GM23338 (cell line): ENCODE results near the gene NPAS3. TPM values are rescaled to one million over a fixed set of nuclear protein-coding genes. Genes with fewer than 3 reads are reported as not detected.

Source experiments
- ATAC-seq: fragments of 200-7000 bp; cut with Tn5 transposase; 3 replicates; pipeline ENCODE4 v1.9.1; 2020
- DNase-seq: peaks from one replicate; pipeline ENCODE4 v3.0.0-alpha.2; 2015; ENCODE audit warnings: low spot score
- H2AFZ ChIP-seq: fragments of 200-600 bp; sonication (generic); 2 replicates; pipeline ENCODE4 v1.8.0; 2016; ENCODE audit warnings: antibody characterized with exemption, mild to moderate bottlenecking, moderate library complexity
- H3F3A ChIP-seq: fragments of 200-600 bp; sonication (generic); replicated peaks from 2 replicates; pipeline ENCODE4 v1.8.0; 2017; ENCODE audit warnings: antibody characterized with exemption, mixed run types, low read depth
- H3K27ac ChIP-seq: fragments of 200-600 bp; sonication (generic); 2 replicates; pipeline ENCODE4 v1.6.1; 2016; ENCODE audit warnings: low read depth
- H3K27me3 ChIP-seq: fragments of 200-600 bp; sonication (generic); 2 replicates; pipeline ENCODE4 v1.8.0; 2016; ENCODE audit warnings: mild to moderate bottlenecking, mixed run types, moderate library complexity; ENCODE audit not compliant: insufficient read depth
- H3K36me3 ChIP-seq: fragments of 200-600 bp; sonication (generic); 2 replicates; pipeline ENCODE4 v1.8.0; 2016; ENCODE audit warnings: mild to moderate bottlenecking; ENCODE audit not compliant: insufficient read depth
- H3K4me1 ChIP-seq: fragments of 200-600 bp; sonication (generic); 2 replicates; pipeline ENCODE4 v1.8.0; 2016; ENCODE audit warnings: mild to moderate bottlenecking, moderate library complexity; ENCODE audit not compliant: insufficient read depth
- H3K4me2 ChIP-seq: fragments of 200-600 bp; sonication (generic); 2 replicates; pipeline ENCODE4 v1.7.1; 2017; ENCODE audit warnings: mixed run types
- H3K4me3 ChIP-seq: fragments of 200-600 bp; sonication (generic); 2 replicates; pipeline ENCODE4 v1.6.1; 2016; ENCODE audit warnings: mixed run types
- H3K79me2 ChIP-seq: fragments of 200-600 bp; sonication (generic); replicated peaks from 2 replicates; pipeline ENCODE4 v1.8.0; 2017; ENCODE audit warnings: mild to moderate bottlenecking; ENCODE audit not compliant: insufficient read depth
- H3K9me2 ChIP-seq: fragments of 200-600 bp; sonication (generic); 2 replicates; pipeline ENCODE4 v1.8.0; 2017; ENCODE audit not compliant: insufficient read depth
- H4K20me1 ChIP-seq: fragments of 200-600 bp; sonication (generic); replicated peaks from 2 replicates; pipeline ENCODE4 v1.8.0; 2017; ENCODE audit warnings: mild to moderate bottlenecking; ENCODE audit not compliant: insufficient read depth
- H3K27ac Mint-ChIP-seq: 2 replicates; pipeline ENCODE4 v1.8.0; 2020; ENCODE audit warnings: inconsistent platforms, mild to moderate bottlenecking, moderate library complexity, mixed read lengths
- H3K27me3 Mint-ChIP-seq: 3 replicates; pipeline ENCODE4 v1.8.0; 2022; ENCODE audit warnings: low read depth, mild to moderate bottlenecking, moderate library complexity, mixed read lengths, inconsistent platforms; ENCODE audit not compliant: insufficient read depth, poor library complexity
- H3K36me3 Mint-ChIP-seq: 3 replicates; pipeline ENCODE4 v1.8.0; 2021; ENCODE audit warnings: low read depth, mild to moderate bottlenecking, inconsistent platforms, moderate library complexity, mixed read lengths
- H3K4me1 Mint-ChIP-seq: 3 replicates; pipeline ENCODE4 v1.8.0; 2020; ENCODE audit warnings: mild to moderate bottlenecking, inconsistent platforms, mixed read lengths
- H3K4me3 Mint-ChIP-seq: 3 replicates; pipeline ENCODE4 v1.8.0; 2021; ENCODE audit warnings: moderate library complexity, mild to moderate bottlenecking, inconsistent platforms, mixed read lengths
- H3K9me3 Mint-ChIP-seq: 3 replicates; pipeline ENCODE4 v1.8.0; 2020; ENCODE audit warnings: moderate library complexity, mild to moderate bottlenecking, inconsistent platforms, mixed read lengths
- CREB1 ChIP-seq: fragments of 250-450 bp; sonication (Bioruptor Pico); IDR thresholded peaks from 2 replicates; pipeline ENCODE4 v1.5.0; 2020; ENCODE audit warnings: low read depth, mild to moderate bottlenecking, moderate library complexity
- EZH2 ChIP-seq: fragments of 200-600 bp; sonication (generic); IDR thresholded peaks from one replicate; pipeline ENCODE4 v1.8.0; 2017; ENCODE audit warnings: antibody characterized with exemption, mild to moderate bottlenecking, low read depth; ENCODE audit not compliant: unreplicated experiment
- EZH2phosphoT487 ChIP-seq: fragments of 200-600 bp; sonication (generic); IDR thresholded peaks from one replicate; pipeline ENCODE4 v1.8.1; 2018; ENCODE audit warnings: antibody characterized with exemption; ENCODE audit not compliant: unreplicated experiment
- NANOG ChIP-seq: IDR thresholded peaks from 2 replicates; pipeline ENCODE4 v1.6.1; 2016; ENCODE audit warnings: antibody characterized with exemption, borderline replicate concordance
- POLR2AphosphoS5 ChIP-seq: IDR thresholded peaks from 2 replicates; pipeline ENCODE4 v1.6.1; 2016; ENCODE audit warnings: antibody characterized with exemption, low read depth
- ZNF114 ChIP-seq: fragments of 250-450 bp; sonication (Bioruptor Pico); IDR thresholded peaks from 2 replicates; pipeline ENCODE4 v1.5.0; 2020; ENCODE audit warnings: mild to moderate bottlenecking, moderate library complexity
- ZNF331 ChIP-seq: fragments of 250-450 bp; sonication (Bioruptor Pico); IDR thresholded peaks from 2 replicates; pipeline ENCODE4 v1.5.0; 2020; ENCODE audit warnings: low read depth, mild to moderate bottlenecking, moderate library complexity
- polyA plus RNA-seq: library from polyadenylated mRNA; unstranded; fragments of >200 nt; fragmentation: Nextera tagmentation; extraction: Ambion mirVana; gene quantifications from 2 replicates; pipeline ENCODE4 v1.2.1, GENCODE V29; 2016
- total RNA-seq: library from RNA; depleted of rRNA; stranded (reverse); fragments of >200 nt; shearing (Covaris generic); gene quantifications from 2 replicates; pipeline ENCODE4 v1.2.3, GENCODE V29; 2014
- TF ChIP-seq, protein P1 (sequence below), 2 experiments: fragments of 200-600 bp in 1 of 2; sonication (generic) in 1 of 2; conservative IDR thresholded peaks; 2 replicates each; pipeline versions ENCODE4 v1.5.1 to v1.6.1; 2016 to 2017; ENCODE audit warnings: antibody characterized with exemption in 2 of 2, low read depth in 2 of 2, mild to moderate bottlenecking in 2 of 2, moderate library complexity in 1 of 2

Gene NPAS3
- total and polyA plus RNA-seq, 2 experiments from 2014 or later: 0.17 to 0.19 TPM

DNA sequence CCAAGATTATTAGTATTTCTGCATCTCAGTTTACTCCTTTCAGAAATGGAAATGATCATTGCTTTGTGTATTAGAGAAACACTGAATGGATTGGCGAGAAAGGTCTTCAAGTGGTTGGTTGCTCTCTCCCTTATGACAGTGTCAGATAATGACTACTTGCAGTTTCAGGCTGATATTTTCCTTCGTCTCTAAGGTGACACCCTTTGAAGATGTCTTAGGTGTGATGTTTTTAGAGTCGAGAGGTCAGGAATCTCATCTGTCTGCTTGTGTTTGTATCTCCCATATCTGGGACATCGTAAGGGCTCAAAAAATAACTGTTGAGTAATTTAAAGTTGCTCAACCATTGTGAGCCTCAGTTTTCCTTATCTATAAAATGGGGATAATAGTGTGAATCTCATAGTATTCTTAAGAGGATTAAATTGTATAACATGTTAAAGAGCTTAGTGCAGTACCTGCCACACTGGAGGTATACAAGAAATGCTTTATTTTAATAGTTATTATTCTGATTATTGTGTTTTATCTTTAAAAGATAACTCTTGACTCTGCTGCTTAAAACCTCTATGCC lies 40.1 kb downstream of the NPAS3 start:
- no peaks in the 10 kb centered on the region for H3K4me1 Mint-ChIP-seq
- Histone ChIP-seq H3K9me2 (no peaks in the 10 kb centered on the region), H3K27ac (no peak overlapping the region), H3K4me3 (no peak overlapping the region), H3K4me2 (no peak overlapping the region), H3K4me1 (no peaks in the 10 kb centered on the region), H3K27me3 (no peaks in the 10 kb centered on the region), H3F3A (no peaks in the 10 kb centered on the region), H3K36me3 (no peaks in the 10 kb centered on the region), H4K20me1 (no peaks in the 10 kb centered on the region), H3K79me2 (no peaks in the 10 kb centered on the region), H2AFZ (no peak overlapping the region)
- H3K27me3 Mint-ChIP-seq: peaks cover 2% of the 10 kb centered on the region
- H3K9me3 Mint-ChIP-seq: no peaks in the 10 kb centered on the region
- no peak overlapping the region for H3K4me3 Mint-ChIP-seq
- no peak overlapping the region for H3K27ac Mint-ChIP-seq
- DNase-seq (no peak), ATAC-seq (no peak)
- H3K36me3 Mint-ChIP-seq: no peaks in the 10 kb centered on the region
- TF ChIP-seq EZH2phosphoT487 (no peak), CREB1 (CRISPR knock-in tag) (no peak), EZH2 (no peak), ZNF331 (CRISPR knock-in tag) (no peak), ZNF114 (CRISPR knock-in tag) (no peak), NANOG (no peak)
- TF ChIP-seq, protein P1, sequence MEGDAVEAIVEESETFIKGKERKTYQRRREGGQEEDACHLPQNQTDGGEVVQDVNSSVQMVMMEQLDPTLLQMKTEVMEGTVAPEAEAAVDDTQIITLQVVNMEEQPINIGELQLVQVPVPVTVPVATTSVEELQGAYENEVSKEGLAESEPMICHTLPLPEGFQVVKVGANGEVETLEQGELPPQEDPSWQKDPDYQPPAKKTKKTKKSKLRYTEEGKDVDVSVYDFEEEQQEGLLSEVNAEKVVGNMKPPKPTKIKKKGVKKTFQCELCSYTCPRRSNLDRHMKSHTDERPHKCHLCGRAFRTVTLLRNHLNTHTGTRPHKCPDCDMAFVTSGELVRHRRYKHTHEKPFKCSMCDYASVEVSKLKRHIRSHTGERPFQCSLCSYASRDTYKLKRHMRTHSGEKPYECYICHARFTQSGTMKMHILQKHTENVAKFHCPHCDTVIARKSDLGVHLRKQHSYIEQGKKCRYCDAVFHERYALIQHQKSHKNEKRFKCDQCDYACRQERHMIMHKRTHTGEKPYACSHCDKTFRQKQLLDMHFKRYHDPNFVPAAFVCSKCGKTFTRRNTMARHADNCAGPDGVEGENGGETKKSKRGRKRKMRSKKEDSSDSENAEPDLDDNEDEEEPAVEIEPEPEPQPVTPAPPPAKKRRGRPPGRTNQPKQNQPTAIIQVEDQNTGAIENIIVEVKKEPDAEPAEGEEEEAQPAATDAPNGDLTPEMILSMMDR (conservative IDR thresholded peaks at IDR 0.05; ENCODE audit: low read depth in 2 of 2): no peak

DNA sequence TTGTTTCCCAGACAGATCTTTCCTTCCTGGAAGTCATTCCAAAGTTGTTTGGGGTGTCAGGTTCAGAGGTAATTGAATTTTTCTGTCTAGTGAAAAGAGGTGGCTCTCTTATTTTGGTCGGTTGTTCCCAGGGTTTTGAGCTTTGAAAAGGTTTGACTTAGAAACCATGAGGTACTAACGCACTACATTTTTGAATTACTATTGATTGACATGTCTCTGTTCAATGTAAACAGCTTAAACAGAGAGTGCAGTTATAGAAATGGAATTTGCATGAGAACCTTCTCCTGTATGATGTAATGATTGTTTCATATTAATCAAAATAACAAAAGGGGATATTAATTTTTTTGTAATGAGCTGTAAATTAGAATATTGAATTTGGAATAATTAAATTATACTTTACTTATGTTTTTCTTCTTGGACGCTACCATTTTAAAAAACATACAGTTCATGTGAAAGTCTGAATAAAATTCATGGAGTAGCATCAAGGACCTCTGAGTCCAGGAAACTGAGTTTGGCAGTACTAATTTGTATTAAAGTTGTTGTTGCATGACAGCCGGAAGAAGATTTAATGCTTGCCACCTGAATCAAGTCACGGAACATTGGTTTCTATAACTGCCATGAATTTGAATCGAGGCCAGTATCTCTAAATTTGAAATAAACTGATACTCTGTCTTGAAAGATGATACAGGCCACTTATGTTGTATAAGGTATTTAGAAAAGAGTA lies 41.7 kb downstream of the NPAS3 start:
- no peaks in the 10 kb centered on the region for H3K79me2 ChIP-seq
- no peaks in the 10 kb centered on the region for H3K27me3 ChIP-seq
- Mint-ChIP-seq H3K4me1 (peaks cover 6% of the 10 kb centered on the region; the same call in 1 of the 3 replicates), H3K36me3 (no peaks in the 10 kb centered on the region), H3K4me3 (no peak overlapping the region), H3K27me3 (peaks cover 2% of the 10 kb centered on the region), H3K27ac (no peak overlapping the region), H3K9me3 (no peaks in the 10 kb centered on the region)
- no peak overlapping the region for H3K4me2 ChIP-seq
- H4K20me1 ChIP-seq: no peaks in the 10 kb centered on the region
- no peak overlapping the region for H3K4me3 ChIP-seq
- TF ChIP-seq POLR2AphosphoS5 (no peak), EZH2 (no peak)
- no peak for DNase-seq
- H3K27ac ChIP-seq: no peak overlapping the region
- H2AFZ ChIP-seq: no peak overlapping the region
- no peak for ATAC-seq
- no peaks in the 10 kb centered on the region for H3K36me3 ChIP-seq
- H3F3A ChIP-seq: no peaks in the 10 kb centered on the region
- H3K9me2 ChIP-seq: no peaks in the 10 kb centered on the region
- no peaks in the 10 kb centered on the region for H3K4me1 ChIP-seq
